Calu3 (cell line): ENCODE data around the gene NINL. TPM values are rescaled to one million over a fixed set of nuclear protein-coding genes. Genes with fewer than 3 reads are reported as not detected.

Source experiments
- BruUV-seq: library from RNA; stranded (reverse); fragments of 400-500 nt; replicated peaks from 2 replicates; lab custom pipeline; 2021; lab: Mats Ljungman, UMichigan
- CTCF ChIA-PET: fragments of 300-600 bp; sonication (Branson Sonifier 250); formaldehyde crosslinking; loops from one replicate; lab custom pipeline; 2022; ENCODE audit warnings: antibody characterized with exemption; lab: Charles Lee
- DNase-seq: peaks from one replicate; pipeline ENCODE4 v3.0.0; 2022
- H3K27ac Mint-ChIP-seq: one replicate; pipeline ENCODE4 v1.8.0; 2022; ENCODE audit warnings: mixed read lengths; ENCODE audit not compliant: unreplicated experiment
- H3K27me3 Mint-ChIP-seq: one replicate; pipeline ENCODE4 v1.8.0; 2022; ENCODE audit warnings: mixed read lengths; ENCODE audit not compliant: unreplicated experiment
- H3K36me3 Mint-ChIP-seq: one replicate; pipeline ENCODE4 v1.8.0; 2022; ENCODE audit warnings: mild to moderate bottlenecking, moderate library complexity, mixed read lengths; ENCODE audit not compliant: insufficient read depth, unreplicated experiment
- H3K4me1 Mint-ChIP-seq: one replicate; pipeline ENCODE4 v1.8.0; 2022; ENCODE audit warnings: mild to moderate bottlenecking, low read depth, mixed read lengths; ENCODE audit not compliant: unreplicated experiment
- H3K4me3 Mint-ChIP-seq: one replicate; pipeline ENCODE4 v1.8.0; 2022; ENCODE audit warnings: mild to moderate bottlenecking, low read depth, moderate library complexity, mixed read lengths; ENCODE audit not compliant: unreplicated experiment
- H3K9me3 Mint-ChIP-seq: one replicate; pipeline ENCODE4 v1.8.0; 2022; ENCODE audit warnings: low read depth, mixed read lengths; ENCODE audit not compliant: unreplicated experiment
- CTCF ChIP-seq: fragments of 200-600 bp; IDR thresholded peaks from one replicate; pipeline ENCODE4 v1.8.0; 2022; ENCODE audit warnings: antibody characterized with exemption; ENCODE audit not compliant: unreplicated experiment
- intact Hi-C: fragments of 100-400 bp; cut with micrococcal nuclease; formaldehyde crosslinking; loops from one replicate; pipeline ENCODE4 v1.10.0; 2022; ENCODE audit not compliant: unreplicated experiment
- total RNA-seq: library from RNA; stranded (reverse); gene quantifications from 2 replicates; pipeline ENCODE4 v1.2.3, GENCODE V29; 2022

The NINL gene
- total RNA-seq, 1 experiment from 2014 or later = 9.1 TPM

GRCh38 chr20:25549172-25549773, 36.1 kb downstream of the NINL start:
- H3K9me3 Mint-ChIP-seq = no peaks in the 10 kb centered on the region
- no peak overlapping the region for H3K4me3 Mint-ChIP-seq
- BruUV-seq = no TSS peak
- H3K27ac Mint-ChIP-seq = no peak overlapping the region
- peaks cover 4% of the 10 kb centered on the region for H3K36me3 Mint-ChIP-seq
- CTCF ChIA-PET = no interaction called here
- intact Hi-C loops = no loop called here
- no peaks in the 10 kb centered on the region for H3K27me3 Mint-ChIP-seq
- H3K4me1 Mint-ChIP-seq = peaks cover 19% of the 10 kb centered on the region
- no peak for TF ChIP-seq CTCF
- no peak for DNase-seq

GRCh38 chr20:25548613-25549086, 36.7 kb downstream of the NINL start:
- no peak for TF ChIP-seq CTCF
- no TSS peak for BruUV-seq
- no peak for DNase-seq
- Mint-ChIP-seq H3K4me1 (peaks cover 13% of the 10 kb centered on the region), H3K36me3 (no peaks in the 10 kb centered on the region), H3K9me3 (no peaks in the 10 kb centered on the region), H3K27me3 (no peaks in the 10 kb centered on the region), H3K4me3 (no peak overlapping the region), H3K27ac (no peak overlapping the region)
- CTCF ChIA-PET = no interaction called here
- intact Hi-C loops = no loop called here

GRCh38 chr20:25547999-25548398, 37.3 kb downstream of the NINL start:
- Mint-ChIP-seq H3K4me3 (no peak overlapping the region), H3K36me3 (no peaks in the 10 kb centered on the region), H3K9me3 (no peaks in the 10 kb centered on the region), H3K4me1 (peaks cover 11% of the 10 kb centered on the region), H3K27ac (no peak overlapping the region), H3K27me3 (no peaks in the 10 kb centered on the region)
- no peak for DNase-seq
- intact Hi-C loops = no loop called here
- CTCF ChIA-PET = no interaction called here
- no peak for TF ChIP-seq CTCF
- BruUV-seq = no TSS peak

- Mint-ChIP-seq H3K36me3 (no peaks in the 10 kb centered on the region), H3K9me3 (no peaks in the 10 kb centered on the region), H3K27ac (no peak overlapping the region), H3K4me3 (no peak overlapping the region), H3K27me3 (no peaks in the 10 kb centered on the region), H3K4me1 (peaks cover 11% of the 10 kb centered on the region)
- CTCF ChIA-PET = interaction anchor here (0.9 kb wide), 1 partner anchor 14 kb away, joined by 3 read pairs; no protein-coding TSS in a partner anchor
- DNase-seq = no peak
- no TSS peak for BruUV-seq
- intact Hi-C loops = no loop called here
- TF ChIP-seq CTCF = no peak
Measured at GRCh38 chr20:25547063-25547462, 38.3 kb downstream of the NINL start.
